Endometrial microvascular endothelial cells (primary cell): Measurements from ENCODE around the gene CDH1. TPM values are rescaled to one million over a fixed set of nuclear protein-coding genes. Genes with fewer than 3 reads are reported as not detected.

ENCODE experiments used
- in situ Hi-C: cut with HindIII; loops from 2 replicates; pipeline ENCODE4 v1.10.0; 2017; ENCODE audit warnings: low sequenced_read_pairs, low pct_unique_long_range_greater_than_20kb; ENCODE audit errors: inconsistent ontology term
- total RNA-seq: library from RNA; depleted of rRNA; stranded (reverse); fragments of >200 nt; gene quantifications from one replicate; pipeline ENCODE4 v1.2.3, GENCODE V29; 2015; ENCODE audit errors: inconsistent ontology term

The CDH1 gene
- total RNA-seq, 1 donor from 2014 or later: not detected

DNA sequence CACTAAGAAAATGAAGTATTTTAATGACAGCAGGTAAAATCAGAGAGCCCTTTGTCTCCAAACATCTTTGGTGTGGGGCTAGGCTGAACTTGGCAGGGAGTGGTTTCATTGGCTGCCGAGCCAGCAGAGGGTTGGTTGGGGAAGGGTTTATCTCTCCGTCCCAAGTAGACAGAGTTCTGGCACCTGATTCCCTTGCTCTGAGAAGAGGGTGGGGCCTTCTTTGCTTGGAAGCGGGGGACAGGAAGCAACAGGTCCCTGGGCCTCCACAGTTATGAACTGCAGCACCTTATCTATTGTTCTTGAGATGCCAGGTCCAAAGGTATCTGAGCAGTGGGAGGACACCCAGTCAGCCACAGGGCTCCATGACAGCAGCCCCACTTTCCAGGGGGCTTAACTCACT lies 12.3 kb upstream of the CDH1 start:
- in situ Hi-C loops: no loop called here

DNA sequence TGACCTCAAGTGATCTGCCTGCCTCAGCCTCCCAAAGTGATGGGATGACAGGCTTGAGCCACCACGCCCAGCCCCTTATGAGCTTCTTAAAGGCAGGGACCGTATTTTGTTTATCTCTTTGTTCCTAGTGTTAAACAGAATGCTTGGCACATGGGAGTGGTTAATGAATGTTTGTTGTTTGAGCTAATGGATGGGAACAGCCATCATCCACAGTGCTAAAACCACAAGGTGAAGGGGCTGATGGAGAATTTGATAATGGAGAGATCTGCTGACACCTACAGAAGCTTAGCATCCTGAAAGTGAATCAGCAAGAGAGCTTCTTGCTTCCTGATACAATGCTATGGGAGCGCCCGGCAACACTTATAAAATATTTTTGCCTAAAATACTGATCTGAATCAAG lies 8.6 kb upstream of the CDH1 start:
- in situ Hi-C loops: no loop called here

DNA sequence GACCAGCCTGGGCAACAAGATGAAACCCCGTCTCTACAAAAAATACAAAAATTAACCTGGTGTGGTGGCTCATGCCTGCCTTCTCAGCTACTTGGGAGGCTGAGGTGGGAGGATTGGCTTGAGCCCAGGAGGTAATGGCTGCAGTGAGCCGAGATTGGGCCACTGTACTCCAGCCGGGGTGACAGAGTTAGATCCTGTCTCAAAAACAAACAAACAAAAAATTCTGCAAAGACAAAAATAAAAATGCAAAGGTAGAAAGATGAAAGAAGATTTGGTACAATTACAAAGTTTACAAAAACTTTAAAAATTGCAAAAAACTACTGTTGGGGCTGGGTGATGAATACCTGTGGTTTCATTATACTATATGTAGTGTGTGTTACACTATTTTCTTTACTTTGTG lies 5.5 kb upstream of the CDH1 start:
- in situ Hi-C loops: no loop called here

DNA sequence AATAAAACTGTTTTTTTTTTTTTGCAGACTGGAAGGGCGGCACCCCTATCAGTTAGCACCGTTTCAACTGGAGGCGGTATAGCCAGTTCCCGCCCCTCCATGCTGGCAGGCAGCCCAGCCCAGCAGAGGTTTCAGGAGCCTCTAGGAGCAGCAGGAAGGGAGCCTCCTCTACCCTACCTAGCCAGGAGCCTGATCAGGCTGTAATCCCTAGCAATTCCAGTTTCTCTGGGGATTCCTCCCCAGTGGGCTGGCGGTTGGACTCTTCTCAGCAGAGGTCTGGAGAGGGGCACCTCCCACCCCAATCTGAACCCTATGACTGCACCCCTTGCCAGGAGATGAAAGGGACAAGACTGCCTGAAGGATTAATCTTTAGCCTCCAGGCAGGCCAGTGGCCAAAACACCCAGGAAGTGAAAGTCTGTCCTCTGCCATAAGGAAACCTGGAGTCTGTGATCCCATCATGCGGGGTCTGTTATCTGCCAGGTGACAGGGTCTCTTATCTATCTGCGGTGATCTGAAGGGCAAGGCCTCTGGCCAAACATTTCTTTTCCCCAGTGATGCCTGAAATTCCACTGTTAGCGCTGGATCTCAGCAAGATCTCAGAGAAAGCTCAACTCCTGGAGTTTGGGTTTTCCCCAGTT lies 4.9 kb upstream of the CDH1 start:
- in situ Hi-C loops: no loop called here

DNA sequence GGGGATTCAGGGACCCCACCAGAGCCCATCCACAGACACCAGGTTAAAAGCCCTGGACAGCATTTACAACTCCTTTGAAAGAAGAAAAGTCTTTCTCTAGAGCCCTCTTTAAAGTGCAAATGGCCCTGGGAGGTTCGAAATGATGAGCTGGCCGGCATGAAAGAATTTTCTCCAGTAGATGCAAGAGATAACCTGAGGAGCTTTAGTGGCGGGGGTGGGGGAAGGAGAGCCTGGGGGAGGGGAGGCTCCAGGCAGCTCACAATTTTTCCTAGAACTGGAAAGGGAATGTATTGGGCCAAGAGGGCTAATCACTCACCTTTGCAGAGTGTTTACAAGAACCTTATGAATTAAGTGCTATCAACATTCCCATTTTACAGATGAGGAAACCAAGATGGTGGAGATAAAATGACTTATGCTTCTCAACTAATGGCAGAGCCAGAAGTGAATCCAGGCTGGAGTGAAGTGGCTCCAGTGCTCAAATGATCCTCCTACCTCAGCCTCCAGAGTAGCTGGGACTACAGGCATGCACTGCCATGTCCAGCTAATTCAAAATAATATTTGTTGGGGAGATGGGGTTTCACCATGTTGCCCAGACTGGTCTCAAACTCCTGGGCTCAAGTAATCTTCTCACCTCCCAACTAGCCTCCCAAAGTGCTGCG lies 4.2 kb upstream of the CDH1 start:
- in situ Hi-C loops: no loop called here

DNA sequence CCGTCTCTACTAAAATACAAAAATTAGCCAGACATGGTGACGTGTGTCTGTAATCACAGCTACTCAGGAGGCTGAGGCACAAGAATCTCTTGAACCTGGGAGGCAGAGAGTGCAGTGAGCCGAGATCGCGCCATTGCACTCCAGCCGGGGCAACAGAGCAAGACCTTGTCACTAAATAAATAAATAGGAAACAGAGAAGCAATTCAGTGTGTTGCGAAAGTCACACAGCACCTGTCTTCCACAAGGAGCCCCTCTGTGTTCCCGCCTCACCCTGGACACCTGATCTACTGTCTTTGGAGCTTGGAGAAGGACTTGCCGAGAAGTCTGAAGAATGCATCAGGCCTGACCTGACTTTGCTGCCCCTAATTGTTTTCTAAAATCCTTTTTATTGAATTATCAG lies 3.5 kb upstream of the CDH1 start:
- in situ Hi-C loops: no loop called here

DNA sequence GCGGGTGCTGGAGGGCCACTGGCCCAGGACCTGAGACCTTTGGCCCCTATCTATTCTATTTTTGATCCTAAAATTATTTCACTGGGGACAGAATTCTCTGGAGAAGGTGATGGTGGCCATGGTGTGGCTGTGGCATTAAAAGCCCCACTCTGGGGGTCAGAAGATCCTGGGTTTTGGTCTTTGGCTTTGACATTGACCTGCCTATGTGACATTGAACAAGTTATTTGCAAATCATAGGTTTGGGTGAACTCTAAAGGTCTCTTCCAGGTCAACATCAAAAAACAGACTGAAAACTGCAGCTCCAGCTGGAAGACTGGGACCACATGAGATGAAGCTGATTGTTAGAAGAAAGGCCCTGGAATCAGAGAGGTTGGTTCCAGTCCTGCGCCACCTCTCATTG lies 2.3 kb upstream of the CDH1 start:
- in situ Hi-C loops: no loop called here

DNA sequence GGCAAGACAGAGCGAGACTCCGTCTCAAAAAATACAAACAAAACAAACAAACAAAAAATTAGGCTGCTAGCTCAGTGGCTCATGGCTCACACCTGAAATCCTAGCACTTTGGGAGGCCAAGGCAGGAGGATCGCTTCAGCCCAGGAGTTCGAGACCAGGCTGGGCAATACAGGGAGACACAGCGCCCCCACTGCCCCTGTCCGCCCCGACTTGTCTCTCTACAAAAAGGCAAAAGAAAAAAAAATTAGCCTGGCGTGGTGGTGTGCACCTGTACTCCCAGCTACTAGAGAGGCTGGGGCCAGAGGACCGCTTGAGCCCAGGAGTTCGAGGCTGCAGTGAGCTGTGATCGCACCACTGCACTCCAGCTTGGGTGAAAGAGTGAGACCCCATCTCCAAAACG lies 531 bp upstream of the CDH1 start:
- in situ Hi-C loops: no loop called here

DNA sequence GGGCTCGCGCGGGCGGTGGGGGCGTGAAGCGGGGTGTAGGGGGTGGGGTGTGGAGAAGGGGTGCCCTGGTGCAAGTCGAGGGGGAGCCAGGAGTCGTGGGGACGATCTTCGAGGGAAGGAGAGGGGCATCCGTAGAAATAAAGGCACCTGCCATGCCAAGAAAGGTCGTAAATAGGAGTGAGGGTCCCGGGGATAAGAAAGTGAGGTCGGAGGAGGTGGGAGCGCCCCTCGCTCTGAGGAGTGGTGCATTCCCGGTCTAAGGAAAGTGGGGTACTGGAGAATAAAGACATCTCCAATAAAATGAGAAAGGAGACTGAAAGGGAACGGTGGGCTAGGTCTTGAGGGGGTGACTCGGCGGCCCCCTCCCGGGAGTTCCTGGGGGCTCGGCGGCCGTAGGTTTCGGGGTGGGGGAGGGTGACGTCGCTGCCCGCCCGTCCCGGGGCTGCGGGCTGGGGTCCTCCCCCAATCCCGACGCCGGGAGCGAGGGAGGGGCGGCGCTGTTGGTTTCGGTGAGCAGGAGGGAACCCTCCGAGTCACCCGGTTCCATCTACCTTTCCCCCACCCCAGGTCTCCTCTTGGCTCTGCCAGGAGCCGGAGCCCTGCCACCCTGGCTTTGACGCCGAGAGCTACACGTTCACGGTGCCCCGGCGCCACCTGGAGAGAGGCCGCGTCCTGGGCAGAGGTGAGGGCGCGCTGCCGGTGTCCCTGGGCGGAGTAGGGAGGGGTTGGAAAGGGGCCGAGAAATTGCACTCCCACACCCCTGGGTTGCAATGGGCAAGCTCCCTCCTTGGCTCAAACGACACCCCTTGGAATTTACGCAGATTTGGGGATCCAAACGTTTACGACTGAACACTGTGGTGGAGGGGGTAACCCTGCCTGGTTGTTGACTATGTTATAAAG lies 888 bp downstream of the CDH1 start:
- in situ Hi-C loops: no loop called here

DNA sequence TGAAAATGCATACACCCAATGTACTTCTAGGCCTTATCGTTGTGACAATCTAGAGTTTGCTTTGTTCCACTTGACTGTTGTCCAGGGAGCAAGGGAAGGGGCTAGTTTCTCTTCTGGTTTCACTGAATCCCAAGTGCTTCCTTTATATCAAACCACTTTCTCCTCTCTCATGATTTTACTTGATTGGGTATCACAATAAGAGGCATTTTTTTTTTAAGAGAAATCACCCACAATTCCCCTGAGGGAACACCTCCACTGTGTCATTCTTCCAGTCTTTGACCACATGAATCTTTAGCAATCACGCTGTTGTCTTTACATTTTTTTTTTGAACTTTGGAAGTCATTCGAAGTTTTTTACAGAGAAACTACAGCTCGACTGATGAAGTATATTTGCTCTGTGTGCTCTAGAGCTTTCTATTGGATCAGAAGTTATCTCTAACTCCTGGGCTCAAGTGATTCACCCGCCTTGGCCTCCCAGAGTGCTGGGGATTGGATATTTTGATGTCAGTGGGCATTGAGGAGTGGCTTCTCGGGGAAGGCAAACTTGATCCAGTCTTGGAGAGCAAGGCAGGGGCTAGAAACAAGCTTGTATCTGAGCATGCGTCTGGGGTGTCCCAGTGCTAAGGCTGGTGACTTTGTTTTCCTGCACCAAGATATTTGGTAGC lies 3.0 kb downstream of the CDH1 start:
- in situ Hi-C loops: no loop called here

DNA sequence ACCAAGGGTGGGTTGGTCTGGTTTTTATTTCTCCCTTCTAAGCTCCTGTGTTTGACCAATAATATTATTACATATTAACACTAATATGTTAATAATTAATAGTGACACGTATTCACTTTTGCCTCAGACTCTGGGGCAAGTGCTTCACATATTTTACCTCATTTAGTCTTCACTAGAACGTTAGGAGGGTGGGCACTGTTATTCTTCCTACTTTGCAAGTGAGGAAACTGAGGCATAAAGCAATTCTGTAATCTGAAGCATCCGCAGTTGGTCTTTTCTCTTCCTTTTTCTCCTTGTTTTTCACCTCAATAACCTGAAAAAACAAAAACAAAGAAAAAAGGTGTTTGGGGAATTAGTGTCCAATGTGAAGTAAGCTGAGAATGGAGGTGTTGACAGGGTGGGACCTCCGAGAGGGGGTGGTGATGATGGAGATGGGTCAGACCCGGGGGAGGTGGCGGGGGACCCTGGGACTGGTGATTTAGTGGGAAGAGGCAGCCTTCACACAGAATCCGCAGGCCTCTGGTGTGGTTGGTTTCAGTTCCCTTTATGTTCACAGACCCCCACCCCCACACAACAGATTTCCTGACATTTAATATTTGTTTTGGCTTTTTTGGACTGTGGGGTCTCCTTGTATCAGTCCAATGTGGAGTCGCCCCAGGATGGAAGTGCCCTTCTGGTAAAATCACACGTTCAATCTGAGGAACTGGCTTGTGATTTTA lies 3.7 kb downstream of the CDH1 start:
- in situ Hi-C loops: no loop called here

DNA sequence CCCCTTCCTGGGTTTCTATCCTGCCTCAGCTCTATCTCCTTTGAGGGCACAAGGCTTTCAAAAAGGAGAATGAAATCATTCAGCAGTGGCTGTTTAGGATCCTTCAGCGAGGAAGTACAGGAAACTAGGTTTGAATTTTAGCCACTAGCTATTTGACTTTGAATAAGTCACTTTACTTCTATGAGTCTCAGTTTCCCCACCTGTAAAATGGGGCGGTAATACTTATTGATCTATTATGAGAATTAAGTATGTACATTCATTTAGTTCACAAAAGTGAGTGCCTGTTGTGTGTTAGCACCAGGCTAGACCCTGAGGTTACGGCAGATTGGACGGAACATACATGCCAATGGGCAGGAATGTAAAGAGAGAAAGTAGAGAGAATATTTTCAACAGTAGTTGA lies 6.6 kb downstream of the CDH1 start:
- in situ Hi-C loops: no loop called here

DNA sequence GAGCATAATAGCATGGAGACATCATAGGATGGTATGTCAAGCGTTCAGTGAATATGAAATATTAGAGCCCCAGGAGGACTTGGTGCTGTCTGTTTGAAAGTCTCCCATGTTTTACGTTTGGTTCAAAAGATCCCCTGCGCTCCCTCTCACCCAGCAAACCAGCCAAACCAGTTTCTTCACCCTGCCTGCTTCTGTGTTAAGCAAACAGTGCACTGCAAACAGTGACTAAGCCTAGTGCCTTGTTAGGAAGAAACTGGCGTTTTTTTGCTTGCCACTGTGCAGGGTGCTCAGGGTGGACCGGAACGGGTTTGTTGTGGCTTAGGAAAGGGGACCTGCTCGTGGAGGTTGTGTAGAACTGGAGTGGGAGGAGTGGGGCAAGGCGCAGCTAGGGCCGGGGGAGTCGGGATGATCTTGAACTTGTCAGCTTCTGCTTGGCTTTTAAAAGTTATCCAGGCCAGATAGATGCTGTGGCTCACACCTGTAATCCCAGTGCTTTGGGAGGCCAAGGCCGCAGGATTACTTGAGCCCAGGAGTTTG lies 7.7 kb downstream of the CDH1 start:
- in situ Hi-C loops: no loop called here

DNA sequence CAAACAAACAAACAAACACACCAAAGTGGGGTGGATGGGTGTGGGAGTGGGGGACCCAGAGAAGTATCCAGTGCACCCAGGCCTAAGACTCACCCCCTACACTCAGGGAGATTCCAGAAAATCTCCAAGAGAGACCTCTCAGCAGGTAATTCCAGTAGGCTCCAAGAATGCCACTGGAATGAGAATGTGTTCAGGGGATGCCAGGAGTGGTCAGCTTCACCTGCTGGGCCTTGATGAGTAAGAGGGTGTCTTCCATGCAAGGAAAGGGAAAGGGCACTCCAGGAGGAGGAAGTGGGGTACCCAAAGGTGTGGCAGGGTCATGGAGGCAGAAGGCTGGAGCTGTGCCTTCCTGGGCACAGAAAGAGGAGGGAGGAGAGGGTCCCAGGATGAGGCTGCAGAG lies 9.9 kb downstream of the CDH1 start:
- in situ Hi-C loops: no loop called here

DNA sequence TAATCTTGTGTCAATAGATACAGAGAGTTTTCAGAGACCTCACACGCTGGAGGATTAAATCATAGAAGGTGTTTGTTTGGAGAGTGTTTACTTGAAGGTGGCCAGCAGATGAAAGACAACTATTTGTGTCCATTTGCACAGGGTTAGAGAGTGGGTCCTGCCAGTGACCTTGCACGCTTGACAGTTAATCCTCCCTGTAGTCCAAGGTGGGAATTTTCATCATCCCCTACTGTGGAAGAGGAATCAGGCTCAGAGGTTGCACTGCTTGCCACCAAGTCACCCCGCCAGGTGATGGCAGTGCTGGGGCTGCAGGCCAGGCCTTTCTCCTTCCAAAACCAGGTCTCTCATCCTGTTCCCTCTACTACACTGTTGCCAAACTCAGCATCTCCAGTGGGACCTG lies 12.3 kb downstream of the CDH1 start:
- in situ Hi-C loops: no loop called here

DNA sequence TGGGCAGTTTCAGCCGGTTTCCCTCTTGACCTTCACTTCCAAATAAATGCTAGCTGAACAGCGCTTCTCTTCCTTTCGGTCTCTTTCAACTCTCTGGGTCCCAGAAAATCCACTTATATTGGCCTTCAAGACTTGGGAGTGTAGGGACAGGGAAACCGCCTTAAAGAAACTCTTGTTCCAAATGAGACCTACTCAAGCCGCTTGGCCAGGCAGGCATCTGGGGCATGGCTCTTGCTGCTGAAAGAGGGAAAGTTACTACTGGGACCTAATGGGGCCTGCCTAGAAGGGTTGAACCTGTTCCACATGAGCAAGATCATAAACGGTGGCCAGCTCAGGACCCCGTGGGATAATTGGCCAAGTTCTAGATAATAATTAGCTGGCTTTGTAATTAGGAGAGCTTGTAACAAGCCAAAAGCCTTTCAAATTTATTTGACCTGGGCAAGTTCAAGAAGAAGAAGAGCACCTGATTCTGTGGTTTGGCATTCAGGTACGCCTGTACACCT lies 13.2 kb downstream of the CDH1 start:
- in situ Hi-C loops: no loop called here

DNA sequence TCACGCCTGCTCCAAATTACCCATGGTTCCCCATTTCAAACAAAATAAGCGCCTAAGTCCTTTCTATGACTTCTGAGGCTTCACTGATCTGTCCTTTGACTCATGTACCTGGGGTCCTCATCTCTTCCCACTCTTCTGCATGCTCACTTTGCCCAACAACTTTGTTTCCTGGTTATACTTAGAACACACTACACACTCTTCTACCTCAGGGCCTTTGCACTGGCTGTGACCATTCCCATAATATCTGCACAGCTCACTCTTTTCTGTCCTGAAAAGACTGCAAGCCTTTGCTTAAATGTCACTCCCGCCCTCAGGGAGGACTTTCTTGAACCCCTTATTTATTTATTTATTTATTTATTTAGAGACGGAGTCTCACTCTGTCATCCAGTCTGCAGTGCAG lies 14.1 kb downstream of the CDH1 start:
- in situ Hi-C loops: no loop called here

DNA sequence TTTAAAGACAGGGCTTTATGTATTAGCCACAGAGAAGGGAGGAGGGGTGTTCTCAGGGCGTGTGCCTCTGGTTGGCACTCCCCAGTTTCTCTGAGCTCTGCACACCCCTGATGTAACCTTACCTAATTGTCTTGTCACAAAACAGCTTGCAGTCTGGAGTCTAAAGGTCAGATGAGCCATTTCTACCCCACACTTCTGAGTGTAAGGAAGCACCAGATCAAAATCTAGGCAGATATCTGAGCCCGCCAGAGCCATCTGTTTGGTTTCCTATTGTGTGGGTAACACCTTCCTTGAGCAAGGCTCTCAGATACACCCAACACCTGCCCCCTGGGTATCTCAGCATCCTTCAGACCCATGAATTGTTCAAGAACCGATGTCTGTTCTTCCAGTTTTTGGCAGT lies 15.5 kb downstream of the CDH1 start:
- in situ Hi-C loops: no loop called here
